Peyer's patch (tissue), 4 donors: ENCODE measurements around the gene THAP5. TPM values are rescaled to one million over a fixed set of nuclear protein-coding genes. Genes with fewer than 3 reads are reported as not detected.
"Not testable (repeated sequence)": the region's sequence is repeated elsewhere in the genome, so short reads cannot be mapped to it uniquely, and the experiment has no call there.

Experiments used
- DNase-seq, 3 donors: peaks; one replicate each; pipeline ENCODE4 v3.0.0-alpha.2; 2017 to 2019
- H3K27ac ChIP-seq, 4 donors: fragments of 200-600 bp; sonication (generic); one replicate each; pipeline ENCODE4 v1.5.1; 2016 to 2019
- H3K27me3 ChIP-seq, 2 donors: fragments of 200-600 bp; sonication (generic); one replicate each; pipeline ENCODE4 v1.5.1; 2019
- H3K36me3 ChIP-seq, 3 donors: fragments of 200-600 bp; sonication (generic); one replicate each; pipeline ENCODE4 v1.5.1; 2016 to 2019
- H3K4me1 ChIP-seq, 4 donors: fragments of 200-600 bp; sonication (generic); one replicate each; pipeline ENCODE4 v1.5.1; 2016 to 2019
- H3K4me3 ChIP-seq, 4 donors: fragments of 200-600 bp; sonication (generic); 1 replicate in 3 of 4; 2 replicates in 1 of 4; pipeline ENCODE4 v1.5.1; 2016 to 2019; ENCODE audit warnings: mild to moderate bottlenecking in 1 of 4
- H3K9me3 ChIP-seq, 4 donors: fragments of 200-600 bp; sonication (generic); one replicate each; pipeline ENCODE4 v1.5.1; 2016 to 2019; ENCODE audit warnings: mild to moderate bottlenecking in 1 of 4
- POLR2A ChIP-seq, 2 donors: fragments of 450-650 bp; IDR thresholded peaks; one replicate each; pipeline ENCODE4 v1.5.1; 2017; ENCODE audit warnings: antibody characterized with exemption in 2 of 2, mild to moderate bottlenecking in 2 of 2, moderate library complexity in 2 of 2
- total RNA-seq, 4 donors: library from RNA; depleted of rRNA; stranded (reverse); fragments of >200 nt; gene quantifications; one replicate each; pipeline ENCODE4 v1.1.0, GENCODE V29; 2016
- TF ChIP-seq, protein P1 (sequence below), 6 experiments: fragments of 450-650 bp in 4 of 6; fragments of 200-600 bp in 2 of 6; sonication (generic) in 1 of 6; IDR thresholded peaks; one replicate each; pipeline ENCODE4 v1.5.1; 2017 to 2019; ENCODE audit warnings: antibody characterized with exemption in 6 of 6, mild to moderate bottlenecking in 3 of 6, moderate library complexity in 1 of 6

Gene THAP5
- total RNA-seq, 4 donors from 2014 or later, result 13.0 to 36.3 (median 20.4) TPM

DNA sequence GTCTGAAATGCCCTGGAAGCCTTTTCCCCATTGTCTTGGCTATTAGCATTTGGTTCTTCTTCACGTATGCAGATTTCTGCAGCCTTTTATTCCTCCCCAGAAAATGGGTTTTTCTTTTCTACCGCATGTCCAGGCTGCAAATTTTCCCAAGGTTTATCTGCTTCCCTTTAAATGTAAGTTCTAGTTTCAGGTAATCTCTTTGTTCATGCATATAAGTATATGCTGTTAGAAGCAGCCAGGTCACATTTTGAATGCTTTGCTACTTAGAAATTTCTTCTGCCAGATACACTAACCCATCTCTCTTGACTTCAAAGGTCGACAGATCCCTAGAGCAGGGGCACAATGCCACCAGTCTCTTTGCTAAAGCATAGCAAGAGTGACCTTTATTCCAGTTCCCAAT lies 12.3 kb downstream of the THAP5 start:
- DNase-seq, result no peak
- TF ChIP-seq, protein P1, sequence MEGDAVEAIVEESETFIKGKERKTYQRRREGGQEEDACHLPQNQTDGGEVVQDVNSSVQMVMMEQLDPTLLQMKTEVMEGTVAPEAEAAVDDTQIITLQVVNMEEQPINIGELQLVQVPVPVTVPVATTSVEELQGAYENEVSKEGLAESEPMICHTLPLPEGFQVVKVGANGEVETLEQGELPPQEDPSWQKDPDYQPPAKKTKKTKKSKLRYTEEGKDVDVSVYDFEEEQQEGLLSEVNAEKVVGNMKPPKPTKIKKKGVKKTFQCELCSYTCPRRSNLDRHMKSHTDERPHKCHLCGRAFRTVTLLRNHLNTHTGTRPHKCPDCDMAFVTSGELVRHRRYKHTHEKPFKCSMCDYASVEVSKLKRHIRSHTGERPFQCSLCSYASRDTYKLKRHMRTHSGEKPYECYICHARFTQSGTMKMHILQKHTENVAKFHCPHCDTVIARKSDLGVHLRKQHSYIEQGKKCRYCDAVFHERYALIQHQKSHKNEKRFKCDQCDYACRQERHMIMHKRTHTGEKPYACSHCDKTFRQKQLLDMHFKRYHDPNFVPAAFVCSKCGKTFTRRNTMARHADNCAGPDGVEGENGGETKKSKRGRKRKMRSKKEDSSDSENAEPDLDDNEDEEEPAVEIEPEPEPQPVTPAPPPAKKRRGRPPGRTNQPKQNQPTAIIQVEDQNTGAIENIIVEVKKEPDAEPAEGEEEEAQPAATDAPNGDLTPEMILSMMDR (IDR thresholded peaks at IDR 0.05), result no peak
- TF ChIP-seq POLR2A (IDR thresholded peaks at IDR 0.05), result no peak
- H3K27ac ChIP-seq, result no peak overlapping the region
- H3K36me3 ChIP-seq, result peaks cover 0 to 3% (median 0%) of the 10 kb centered on the region in 3 donors
- H3K4me1 ChIP-seq, result no peaks in the 10 kb centered on the region
- H3K9me3 ChIP-seq, result peaks cover 0 to 14% (median 7%) of the 10 kb centered on the region in 4 donors
- no peak overlapping the region for H3K4me3 ChIP-seq
- H3K27me3 ChIP-seq, result no peaks in the 10 kb centered on the region

DNA sequence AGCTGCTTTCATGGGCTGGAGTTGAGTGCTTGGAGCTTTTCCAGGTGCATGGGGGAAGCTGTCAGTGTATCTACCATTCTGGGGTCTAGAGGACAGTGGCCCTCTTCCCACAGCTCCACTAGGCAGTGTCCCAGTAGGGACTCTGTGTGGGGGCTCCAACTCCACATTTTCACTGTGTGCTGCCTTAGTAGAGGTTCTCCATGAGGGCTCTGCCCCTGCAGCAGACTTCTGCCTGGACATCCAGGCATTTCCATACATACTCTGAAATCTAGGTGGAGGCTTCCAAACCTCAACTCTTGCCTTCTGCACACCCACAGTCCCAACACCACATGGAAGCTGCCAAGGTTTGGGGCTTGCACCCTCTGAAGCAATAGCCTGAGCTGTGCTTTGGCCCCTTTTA lies 12.8 kb downstream of the THAP5 start:
- H3K9me3 ChIP-seq, result peaks cover 0 to 14% (median 7%) of the 10 kb centered on the region in 4 donors
- H3K27me3 ChIP-seq, H3K4me3 ChIP-seq, H3K27ac ChIP-seq, H3K4me1 ChIP-seq, H3K36me3 ChIP-seq, DNase-seq: not testable (repeated sequence)

DNA sequence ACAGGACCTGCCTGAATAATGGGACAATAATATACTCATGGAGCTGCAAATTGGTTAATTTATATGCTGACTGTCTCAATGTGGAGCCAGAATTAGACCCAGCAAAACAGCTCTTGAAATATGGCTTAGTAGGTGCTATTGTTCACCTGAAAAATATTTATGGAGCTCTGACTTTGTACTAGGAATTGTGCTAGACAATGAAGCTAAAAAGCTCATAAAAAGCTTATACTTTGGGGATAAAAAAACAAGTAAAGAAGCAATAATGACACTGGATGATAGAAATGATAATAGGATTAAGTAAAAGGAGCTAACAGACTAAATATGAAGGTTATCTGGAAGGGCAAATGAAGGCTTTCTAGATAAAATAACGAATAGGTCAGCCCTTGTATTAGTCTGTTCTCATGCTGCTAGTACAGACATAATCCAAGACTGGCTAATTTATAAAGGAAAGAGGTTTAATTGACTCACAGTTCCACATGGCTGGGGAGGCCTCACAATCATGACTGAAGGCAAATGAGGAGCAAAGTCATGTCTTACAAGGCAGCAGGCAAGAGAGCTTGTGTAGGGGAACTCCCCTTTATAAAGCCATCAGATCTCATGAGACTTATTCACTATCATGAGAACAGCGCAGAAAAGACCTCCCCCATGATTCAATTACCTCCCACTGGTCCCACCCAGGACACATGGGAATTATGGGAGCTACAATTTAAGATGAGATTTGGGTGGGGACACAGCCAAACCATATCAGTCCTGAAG lies 21.2 kb downstream of the THAP5 start:
- H3K27me3 ChIP-seq, H3K4me3 ChIP-seq, DNase-seq, H3K36me3 ChIP-seq, H3K9me3 ChIP-seq, H3K4me1 ChIP-seq, H3K27ac ChIP-seq: not testable (repeated sequence)

DNA sequence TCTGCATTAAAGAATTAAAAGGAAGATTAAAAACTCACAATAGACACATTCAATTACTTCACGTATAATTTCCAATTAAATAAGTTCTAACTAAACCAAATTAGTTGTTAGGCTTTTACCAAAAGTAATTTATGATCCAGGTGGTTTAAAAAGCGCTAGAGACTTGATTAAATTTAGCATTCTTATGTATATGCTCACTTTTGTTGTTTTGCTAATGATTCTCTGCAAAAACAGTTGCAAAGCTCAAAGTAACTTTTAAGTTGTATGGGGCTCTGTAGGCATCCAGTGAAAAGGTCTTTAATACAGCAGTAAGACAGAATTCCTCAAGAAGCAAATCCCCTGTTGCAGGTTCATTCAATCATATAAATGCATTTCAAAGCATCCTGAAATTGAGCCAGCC lies 28.0 kb downstream of the THAP5 start:
- no peaks in the 10 kb centered on the region for H3K9me3 ChIP-seq
- TF ChIP-seq, protein P1 (IDR thresholded peaks at IDR 0.05), result no peak
- TF ChIP-seq POLR2A (IDR thresholded peaks at IDR 0.05), result no peak
- H3K27me3 ChIP-seq, result no peaks in the 10 kb centered on the region
- no peak overlapping the region for H3K4me3 ChIP-seq
- no peak for DNase-seq
- H3K27ac ChIP-seq, result no peak overlapping the region
- H3K4me1 ChIP-seq, result no peaks in the 10 kb centered on the region
- H3K36me3 ChIP-seq, result no peaks in the 10 kb centered on the region

DNA sequence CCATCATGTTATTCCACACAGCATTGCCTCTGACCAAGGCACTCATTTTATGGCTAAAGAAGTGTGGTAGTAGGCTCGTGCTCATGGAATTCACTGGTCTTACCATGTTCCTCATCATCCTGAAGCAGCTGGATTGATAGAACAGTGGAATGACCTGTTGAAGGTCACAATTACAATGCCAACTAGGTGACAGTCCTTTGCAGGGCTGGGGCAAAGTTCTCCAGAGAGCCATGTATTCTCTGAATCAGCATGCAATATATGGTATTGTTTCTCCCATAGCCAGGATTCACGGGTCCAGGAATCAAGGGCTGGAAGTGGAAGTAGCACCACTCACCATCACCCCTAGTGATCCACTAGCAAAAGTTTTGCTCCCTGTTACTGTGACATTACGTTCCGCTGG lies 30.8 kb downstream of the THAP5 start:
- H3K9me3 ChIP-seq, H3K27me3 ChIP-seq, H3K4me3 ChIP-seq, H3K36me3 ChIP-seq, H3K27ac ChIP-seq, H3K4me1 ChIP-seq, DNase-seq: not testable (repeated sequence)

DNA sequence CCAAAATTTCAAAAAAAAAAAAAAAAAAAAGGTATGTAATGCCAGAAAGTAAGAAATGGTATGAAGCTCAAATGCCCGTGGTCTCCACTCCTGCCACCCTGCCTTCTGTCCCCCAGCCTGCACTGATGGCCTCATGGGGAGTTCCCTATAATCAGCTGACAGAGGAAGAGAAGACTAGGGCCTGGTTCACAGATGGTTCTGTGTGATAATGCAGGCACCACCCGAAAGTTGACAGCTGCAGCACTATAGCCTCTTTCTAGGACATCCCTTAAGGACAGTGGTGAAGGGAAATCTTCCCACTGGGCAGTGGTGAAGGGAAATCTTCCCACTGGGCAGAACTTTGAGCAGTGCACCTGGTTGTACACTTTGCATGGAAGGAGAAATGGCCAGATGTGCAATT lies 31.3 kb downstream of the THAP5 start:
- not testable (repeated sequence) for H3K36me3 ChIP-seq, H3K4me3 ChIP-seq, H3K4me1 ChIP-seq, H3K27ac ChIP-seq, H3K27me3 ChIP-seq, DNase-seq, H3K9me3 ChIP-seq

DNA sequence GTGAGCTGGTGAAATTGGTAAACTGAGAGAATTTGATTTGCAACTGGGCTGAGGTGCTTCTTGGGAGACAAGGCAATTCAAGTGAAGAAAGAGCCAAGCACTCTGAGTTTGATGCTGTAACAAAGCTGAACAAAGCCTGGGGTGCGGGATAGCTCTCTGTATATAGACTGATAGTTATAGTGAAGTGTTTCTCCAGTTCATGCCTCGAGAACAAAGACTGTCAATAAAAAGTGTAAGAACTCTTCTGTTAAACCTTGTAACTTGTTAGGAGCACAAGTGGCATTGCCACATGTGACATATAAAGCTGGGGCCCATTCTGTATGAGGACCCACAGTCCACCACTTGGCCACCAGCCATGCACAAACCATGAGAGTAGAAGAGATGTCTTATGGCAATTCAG lies 32.3 kb downstream of the THAP5 start:
- no peak overlapping the region for H3K4me3 ChIP-seq
- H3K9me3 ChIP-seq, result no peaks in the 10 kb centered on the region
- H3K4me1 ChIP-seq, result no peaks in the 10 kb centered on the region
- H3K36me3 ChIP-seq, result no peaks in the 10 kb centered on the region
- H3K27me3 ChIP-seq, result no peaks in the 10 kb centered on the region
- no peak for DNase-seq
- H3K27ac ChIP-seq, result no peak overlapping the region
- TF ChIP-seq POLR2A (IDR thresholded peaks at IDR 0.05), result no peak

DNA sequence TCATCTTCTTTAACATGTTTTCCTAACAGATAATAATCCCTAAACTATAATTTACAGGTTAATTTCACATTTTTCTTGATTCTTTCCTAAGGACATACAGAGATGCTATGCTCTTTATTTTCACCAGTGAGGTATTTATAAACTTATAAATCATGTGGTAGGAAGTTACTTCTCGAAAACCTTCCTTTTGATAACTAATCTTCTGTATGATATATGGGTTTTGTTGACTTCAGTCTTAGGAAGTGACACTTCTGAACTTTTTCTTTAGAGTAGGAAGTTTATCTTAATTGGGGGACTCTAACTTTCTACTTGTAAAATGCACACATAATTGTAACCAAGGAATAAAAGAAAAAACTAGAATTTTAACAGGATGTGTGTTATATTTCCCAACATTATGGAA lies 33.8 kb downstream of the THAP5 start:
- no peak for DNase-seq
- H3K4me1 ChIP-seq, result no peaks in the 10 kb centered on the region
- no peak for TF ChIP-seq POLR2A (IDR thresholded peaks at IDR 0.05)
- TF ChIP-seq, protein P1 (IDR thresholded peaks at IDR 0.05), result no peak
- H3K27me3 ChIP-seq, result no peaks in the 10 kb centered on the region
- H3K36me3 ChIP-seq, result no peaks in the 10 kb centered on the region
- H3K9me3 ChIP-seq, result no peaks in the 10 kb centered on the region
- H3K4me3 ChIP-seq, result no peak overlapping the region
- no peak overlapping the region for H3K27ac ChIP-seq
